OCI-LY1 (cell line): ENCODE measurements around the gene EFCAB5.

ENCODE experiments used
- CTCF ChIP-seq: fragments of 200-600 bp; sonication (generic), shearing (Covaris generic); IDR thresholded peaks from 2 replicates; pipeline ENCODE4 v1.5.1; 2017; ENCODE audit warnings: mild to moderate bottlenecking, antibody characterized with exemption, low read length, moderate library complexity, mixed read lengths
- EZH2 ChIP-seq: fragments of 200-600 bp; sonication (generic), shearing (Covaris generic); IDR thresholded peaks from 2 replicates; pipeline ENCODE4 v1.8.0; 2017; ENCODE audit warnings: borderline replicate concordance, mixed run types, mild to moderate bottlenecking, antibody characterized with exemption, low read length, moderate library complexity, mixed read lengths

- TF ChIP-seq CTCF (no peak), EZH2 (no peak)
Observed at GRCh38 chr17:30134551-30134950, 193.1 kb downstream of the EFCAB5 start.
